HTR-8/SVneo (cell line): ENCODE data around the gene C5orf52.
"Not testable (repeated sequence)": the region's sequence is repeated elsewhere in the genome, so short reads cannot be mapped to it uniquely, and the experiment has no call there.

ENCODE experiments used
- DNase-seq: peaks from one replicate; pipeline ENCODE4 v3.0.0; 2011; ENCODE audit warnings: low spot score, mixed read lengths; ENCODE audit not compliant: insufficient read length
- FAIRE-seq: peaks from 2 replicates; lab custom pipeline; 2011; peaks lifted over from hg19 to GRCh38; lab: Jason Lieb, UNC

C5orf52 gene

GRCh38 chr5:157674351-157674750 lies 3.0 kb downstream of the C5orf52 start:
- DNase-seq, FAIRE-seq: not testable (repeated sequence)

- no peak for DNase-seq
- no peak for FAIRE-seq
Measured at GRCh38 chr5:157677931-157678330, 6.6 kb downstream of the C5orf52 start.

GRCh38 chr5:157679801-157680200 lies 8.5 kb downstream of the C5orf52 start:
- DNase-seq (no peak), FAIRE-seq (no peak)

GRCh38 chr5:157680239-157680638 lies 8.9 kb downstream of the C5orf52 start:
- FAIRE-seq (no peak), DNase-seq (no peak)

- DNase-seq (no peak), FAIRE-seq (no peak)
Measured at GRCh38 chr5:157681048-157681447, 9.7 kb downstream of the C5orf52 start.

GRCh38 chr5:157682257-157682656 lies 10.9 kb downstream of the C5orf52 start:
- FAIRE-seq (no peak), DNase-seq (no peak)

- not testable (repeated sequence) for FAIRE-seq, DNase-seq
Measured at GRCh38 chr5:157686276-157687197, 15.2 kb downstream of the C5orf52 start.

GRCh38 chr5:157687198-157687554 lies 15.8 kb downstream of the C5orf52 start:
- no peak for FAIRE-seq
- no peak for DNase-seq

- DNase-seq: no peak
- no peak for FAIRE-seq
Measured at GRCh38 chr5:157689942-157690689, 18.8 kb downstream of the C5orf52 start.

GRCh38 chr5:157690690-157691433 lies 19.5 kb downstream of the C5orf52 start:
- FAIRE-seq (no peak), DNase-seq (no peak)

GRCh38 chr5:157693816-157694215 lies 22.5 kb downstream of the C5orf52 start:
- not testable (repeated sequence) for FAIRE-seq, DNase-seq

- not testable (repeated sequence) for FAIRE-seq, DNase-seq
Measured at GRCh38 chr5:157696154-157696553, 24.8 kb downstream of the C5orf52 start.

- not testable (repeated sequence) for FAIRE-seq
Measured at GRCh38 chr5:157698674-157699073, 27.3 kb downstream of the C5orf52 start.

GRCh38 chr5:157703736-157704135 lies 32.4 kb downstream of the C5orf52 start:
- no peak for DNase-seq
- FAIRE-seq: no peak

More at GRCh38 chr5:157698674-157699073, 27.3 kb downstream of the C5orf52 start:
- not testable (repeated sequence) for DNase-seq

GRCh38 chr5:157708866-157709265 lies 37.5 kb downstream of the C5orf52 start:
- FAIRE-seq: no peak
- no peak for DNase-seq

GRCh38 chr5:157709346-157709745 lies 38.0 kb downstream of the C5orf52 start:
- DNase-seq (no peak), FAIRE-seq (no peak)

- FAIRE-seq: no peak
Measured at GRCh38 chr5:157710431-157710830, 39.1 kb downstream of the C5orf52 start.

GRCh38 chr5:157710882-157711281 lies 39.5 kb downstream of the C5orf52 start:
- DNase-seq: no peak
- FAIRE-seq: no peak

More at GRCh38 chr5:157710431-157710830, 39.1 kb downstream of the C5orf52 start:
- no peak for DNase-seq

GRCh38 chr5:157713830-157714595 lies 42.7 kb downstream of the C5orf52 start:
- DNase-seq (no peak), FAIRE-seq (no peak)

GRCh38 chr5:157714596-157714864 lies 43.2 kb downstream of the C5orf52 start:
- DNase-seq (no peak), FAIRE-seq (no peak)
